Calu3 (cell line): ENCODE data around the gene CASP6. TPM values are rescaled to one million over a fixed set of nuclear protein-coding genes. Genes with fewer than 3 reads are reported as not detected.

ENCODE experiments used
- BruUV-seq: library from RNA; stranded (reverse); fragments of 400-500 nt; replicated peaks from 2 replicates; lab custom pipeline; 2021; lab: Mats Ljungman, UMichigan
- CTCF ChIA-PET: fragments of 300-600 bp; sonication (Branson Sonifier 250); formaldehyde crosslinking; loops from one replicate; lab custom pipeline; 2022; ENCODE audit warnings: antibody characterized with exemption; lab: Charles Lee
- DNase-seq: peaks from one replicate; pipeline ENCODE4 v3.0.0; 2022
- H3K27ac Mint-ChIP-seq: one replicate; pipeline ENCODE4 v1.8.0; 2022; ENCODE audit warnings: mixed read lengths; ENCODE audit not compliant: unreplicated experiment
- H3K27me3 Mint-ChIP-seq: one replicate; pipeline ENCODE4 v1.8.0; 2022; ENCODE audit warnings: mixed read lengths; ENCODE audit not compliant: unreplicated experiment
- H3K36me3 Mint-ChIP-seq: one replicate; pipeline ENCODE4 v1.8.0; 2022; ENCODE audit warnings: mild to moderate bottlenecking, moderate library complexity, mixed read lengths; ENCODE audit not compliant: insufficient read depth, unreplicated experiment
- H3K4me1 Mint-ChIP-seq: one replicate; pipeline ENCODE4 v1.8.0; 2022; ENCODE audit warnings: mild to moderate bottlenecking, low read depth, mixed read lengths; ENCODE audit not compliant: unreplicated experiment
- H3K4me3 Mint-ChIP-seq: one replicate; pipeline ENCODE4 v1.8.0; 2022; ENCODE audit warnings: mild to moderate bottlenecking, low read depth, moderate library complexity, mixed read lengths; ENCODE audit not compliant: unreplicated experiment
- H3K9me3 Mint-ChIP-seq: one replicate; pipeline ENCODE4 v1.8.0; 2022; ENCODE audit warnings: low read depth, mixed read lengths; ENCODE audit not compliant: unreplicated experiment
- intact Hi-C: fragments of 100-400 bp; cut with micrococcal nuclease; formaldehyde crosslinking; loops from one replicate; pipeline ENCODE4 v1.10.0; 2022; ENCODE audit not compliant: unreplicated experiment
- total RNA-seq: library from RNA; stranded (reverse); gene quantifications from 2 replicates; pipeline ENCODE4 v1.2.3, GENCODE V29; 2022
- TF ChIP-seq, protein P1 (sequence below): fragments of 200-600 bp; IDR thresholded peaks from one replicate; pipeline ENCODE4 v1.8.0; 2022; ENCODE audit warnings: antibody characterized with exemption; ENCODE audit not compliant: unreplicated experiment

Gene CASP6
- total RNA-seq, 1 experiment from 2014 or later = 22.3 TPM

DNA sequence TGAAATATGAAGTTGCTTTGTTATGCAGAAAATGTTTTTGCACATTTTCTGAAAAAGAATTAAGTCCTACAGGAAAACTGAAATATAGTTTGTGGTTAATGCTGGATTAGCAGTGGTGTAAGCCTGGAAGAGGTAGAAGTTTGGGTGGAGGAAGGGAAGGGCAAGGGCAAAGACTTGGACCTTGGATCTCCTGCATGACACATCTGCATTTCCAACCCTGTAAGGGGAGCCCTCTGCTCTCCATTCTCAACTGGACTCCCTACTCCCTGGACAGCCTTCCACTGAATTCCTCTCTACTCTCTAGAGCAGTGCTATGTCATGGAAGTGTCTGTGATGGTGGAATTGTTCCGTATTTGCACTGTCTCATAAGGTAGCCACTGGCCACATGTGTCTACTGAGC lies 4.6 kb downstream of the CASP6 start:
- no peak for DNase-seq
- H3K9me3 Mint-ChIP-seq = no peaks in the 10 kb centered on the region
- TF ChIP-seq, protein P1, sequence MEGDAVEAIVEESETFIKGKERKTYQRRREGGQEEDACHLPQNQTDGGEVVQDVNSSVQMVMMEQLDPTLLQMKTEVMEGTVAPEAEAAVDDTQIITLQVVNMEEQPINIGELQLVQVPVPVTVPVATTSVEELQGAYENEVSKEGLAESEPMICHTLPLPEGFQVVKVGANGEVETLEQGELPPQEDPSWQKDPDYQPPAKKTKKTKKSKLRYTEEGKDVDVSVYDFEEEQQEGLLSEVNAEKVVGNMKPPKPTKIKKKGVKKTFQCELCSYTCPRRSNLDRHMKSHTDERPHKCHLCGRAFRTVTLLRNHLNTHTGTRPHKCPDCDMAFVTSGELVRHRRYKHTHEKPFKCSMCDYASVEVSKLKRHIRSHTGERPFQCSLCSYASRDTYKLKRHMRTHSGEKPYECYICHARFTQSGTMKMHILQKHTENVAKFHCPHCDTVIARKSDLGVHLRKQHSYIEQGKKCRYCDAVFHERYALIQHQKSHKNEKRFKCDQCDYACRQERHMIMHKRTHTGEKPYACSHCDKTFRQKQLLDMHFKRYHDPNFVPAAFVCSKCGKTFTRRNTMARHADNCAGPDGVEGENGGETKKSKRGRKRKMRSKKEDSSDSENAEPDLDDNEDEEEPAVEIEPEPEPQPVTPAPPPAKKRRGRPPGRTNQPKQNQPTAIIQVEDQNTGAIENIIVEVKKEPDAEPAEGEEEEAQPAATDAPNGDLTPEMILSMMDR = no peak
- no peaks in the 10 kb centered on the region for H3K27me3 Mint-ChIP-seq
- intact Hi-C loops = no loop called here
- H3K36me3 Mint-ChIP-seq = peaks cover 25% of the 10 kb centered on the region
- no TSS peak for BruUV-seq
- no peak overlapping the region for H3K27ac Mint-ChIP-seq
- no peak overlapping the region for H3K4me3 Mint-ChIP-seq
- CTCF ChIA-PET = no interaction called here
- peaks cover 11% of the 10 kb centered on the region for H3K4me1 Mint-ChIP-seq

- intact Hi-C loops = no loop called here
- TF ChIP-seq, protein P1 = no peak
- Mint-ChIP-seq H3K27ac (no peak overlapping the region), H3K9me3 (no peaks in the 10 kb centered on the region), H3K27me3 (no peaks in the 10 kb centered on the region), H3K4me1 (no peaks in the 10 kb centered on the region), H3K4me3 (no peak overlapping the region), H3K36me3 (no peaks in the 10 kb centered on the region)
- BruUV-seq = no TSS peak
- no peak for DNase-seq
- CTCF ChIA-PET = no interaction called here
Measured at GRCh38 chr4:109691411-109691920, 11.8 kb downstream of the CASP6 start.

DNA sequence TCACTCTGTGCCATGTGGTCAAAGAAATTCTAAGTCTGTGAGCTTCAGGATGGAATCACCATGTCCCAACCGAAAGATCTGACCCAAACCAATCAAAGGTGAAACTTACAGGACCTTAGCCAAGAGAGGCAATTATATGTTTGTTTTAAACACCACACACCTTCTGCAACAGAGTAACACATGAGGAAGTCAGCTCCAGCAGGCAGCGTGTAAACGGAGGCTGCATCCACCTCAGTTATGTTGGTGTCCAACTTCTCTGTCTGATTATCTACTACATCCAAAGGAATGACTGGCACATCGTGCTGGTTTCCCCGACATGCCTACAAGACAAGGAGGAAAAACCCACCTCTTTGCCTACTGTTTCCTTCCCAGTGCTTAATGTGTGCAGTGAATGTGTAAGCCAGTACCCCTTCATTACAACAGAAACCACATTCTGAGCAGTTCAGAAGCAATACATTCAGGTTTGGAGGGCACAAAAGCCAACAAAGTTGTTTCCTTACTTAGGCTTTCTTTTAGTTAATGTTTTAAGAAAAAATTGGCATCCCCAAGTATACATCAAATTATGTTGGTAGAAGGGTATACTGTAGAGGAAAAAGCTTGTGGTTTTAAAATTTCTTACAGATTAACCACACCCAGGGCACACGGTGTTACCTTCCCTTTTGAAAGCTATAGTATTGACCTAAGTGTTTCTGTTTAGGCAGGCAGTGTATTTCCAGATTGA lies 12.4 kb downstream of the CASP6 start:
- BruUV-seq = no TSS peak
- CTCF ChIA-PET = no interaction called here
- TF ChIP-seq, protein P1 = no peak
- Mint-ChIP-seq H3K27me3 (no peaks in the 10 kb centered on the region), H3K27ac (no peak overlapping the region), H3K36me3 (no peaks in the 10 kb centered on the region), H3K4me3 (no peak overlapping the region), H3K9me3 (no peaks in the 10 kb centered on the region), H3K4me1 (no peaks in the 10 kb centered on the region)
- DNase-seq = no peak
- intact Hi-C loops = no loop called here

DNA sequence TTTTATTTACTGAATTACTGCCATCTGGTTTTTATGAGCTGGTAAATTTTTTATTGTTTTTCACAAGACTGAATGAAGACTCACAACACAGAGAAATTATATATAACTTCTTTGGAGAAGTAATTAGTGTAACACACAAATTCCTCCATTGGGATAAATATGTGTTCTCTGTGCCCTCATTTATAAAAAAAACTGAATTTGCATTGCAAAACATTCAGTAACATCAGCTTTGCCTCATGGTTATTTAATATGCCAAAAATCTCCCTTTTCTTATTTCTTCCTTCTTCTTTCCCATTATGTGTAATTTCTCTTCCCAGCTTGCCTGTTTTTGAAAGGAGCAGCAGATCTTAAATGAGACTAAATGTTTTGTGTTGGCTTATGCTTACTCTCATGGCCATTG lies 18.5 kb downstream of the CASP6 start:
- no peaks in the 10 kb centered on the region for H3K9me3 Mint-ChIP-seq
- no TSS peak for BruUV-seq
- CTCF ChIA-PET = no interaction called here

More for the DNA sequence above, 18.5 kb downstream of the CASP6 start:
- H3K4me3 Mint-ChIP-seq = no peak overlapping the region
- intact Hi-C loops = no loop called here
- no peaks in the 10 kb centered on the region for H3K36me3 Mint-ChIP-seq
- H3K4me1 Mint-ChIP-seq = no peaks in the 10 kb centered on the region
- no peak overlapping the region for H3K27ac Mint-ChIP-seq
- H3K27me3 Mint-ChIP-seq = no peaks in the 10 kb centered on the region
- TF ChIP-seq, protein P1 = no peak
- no peak for DNase-seq
